CD4-positive, alpha-beta memory T cell (primary cell): ENCODE results near the gene SMAP1. TPM values are rescaled to one million over a fixed set of nuclear protein-coding genes. Genes with fewer than 3 reads are reported as not detected.
A peak's percentile ranks its signal among the peaks of the same experiment; 100 is the strongest.

Experiments used
- CTCF ChIA-PET: fragments of 350-600 bp; sonication (Branson Sonifier 250); formaldehyde crosslinking; loops from one replicate; lab custom pipeline; 2021; ENCODE audit warnings: inconsistent platforms; ENCODE audit not compliant: partially characterized antibody; lab: Charles Lee
- POLR2A ChIA-PET: fragments of 350-600 bp; sonication (Branson Sonifier 250); formaldehyde crosslinking; loops from one replicate; lab custom pipeline; 2021; ENCODE audit not compliant: partially characterized antibody; lab: Charles Lee
- DNase-seq, 5 donors: peaks; one replicate each; pipeline versions ENCODE4 v3.0.0 to v3.0.0-alpha.2; 2020 to 2022; ENCODE audit warnings: mixed read lengths in 1 of 5
- H3K27ac ChIP-seq: one replicate; pipeline ENCODE4 v1.7.0; 2013; ENCODE audit warnings: low read depth, low read length
- H3K27me3 ChIP-seq: 2 replicates; pipeline ENCODE4 v1.7.0; 2013; ENCODE audit warnings: mild to moderate bottlenecking, low read length, moderate library complexity; ENCODE audit not compliant: insufficient read depth
- H3K36me3 ChIP-seq: 2 replicates; pipeline ENCODE4 v1.7.0; 2013; ENCODE audit warnings: mild to moderate bottlenecking, low read length, moderate library complexity; ENCODE audit not compliant: insufficient read depth
- H3K4me1 ChIP-seq: 2 replicates; pipeline ENCODE4 v1.7.0; 2013; ENCODE audit warnings: mild to moderate bottlenecking, low read length, moderate library complexity; ENCODE audit not compliant: insufficient read depth
- H3K4me3 ChIP-seq, 2 donors: one replicate each; pipeline ENCODE4 v1.7.0; 2013; ENCODE audit warnings: low read length in 2 of 2, mild to moderate bottlenecking in 1 of 2
- H3K9me3 ChIP-seq, 2 donors: one replicate each; pipeline ENCODE4 v1.7.0; 2013; ENCODE audit warnings: low read length in 2 of 2, control low read depth in 1 of 2; ENCODE audit not compliant: control insufficient read depth in 1 of 2
- H3K27ac Mint-ChIP-seq, 7 donors: one replicate each; pipeline ENCODE4 v1.8.0; 2020 to 2021; ENCODE audit warnings: mixed read lengths in 7 of 7, mild to moderate bottlenecking in 6 of 7, inconsistent platforms in 3 of 7, moderate library complexity in 3 of 7
- H3K27me3 Mint-ChIP-seq, 2 donors: one replicate each; pipeline ENCODE4 v1.8.0; 2020 to 2021; ENCODE audit warnings: mixed read lengths in 2 of 2
- H3K36me3 Mint-ChIP-seq, 2 donors: one replicate each; pipeline ENCODE4 v1.8.0; 2020 to 2021; ENCODE audit warnings: mixed read lengths in 2 of 2, inconsistent platforms in 1 of 2, mild to moderate bottlenecking in 1 of 2
- H3K4me1 Mint-ChIP-seq, 4 donors: one replicate each; pipeline ENCODE4 v1.8.0; 2020 to 2021; ENCODE audit warnings: mixed read lengths in 4 of 4, mild to moderate bottlenecking in 1 of 4
- H3K4me3 Mint-ChIP-seq, 8 donors: one replicate each; pipeline ENCODE4 v1.8.0; 2020 to 2021; ENCODE audit warnings: mixed read lengths in 8 of 8, mild to moderate bottlenecking in 7 of 8, moderate library complexity in 6 of 8, inconsistent platforms in 3 of 8
- H3K9me3 Mint-ChIP-seq, 8 donors: one replicate each; pipeline ENCODE4 v1.8.0; 2020 to 2021; ENCODE audit warnings: mixed read lengths in 8 of 8, mild to moderate bottlenecking in 5 of 8, inconsistent platforms in 3 of 8, moderate library complexity in 1 of 8
- intact Hi-C: fragments of 100-400 bp; cut with micrococcal nuclease; formaldehyde crosslinking; loops from one replicate; pipeline ENCODE4 v1.15.1; 2023
- polyA plus RNA-seq, 2 donors: library from polyadenylated mRNA; unstranded; fragments of 300-500 nt; fragmentation: Illumina TruSeq; gene quantifications; one replicate each; pipeline ENCODE4 v1.2.3, GENCODE V29; 2021
- total RNA-seq, 2 experiments: library from RNA; stranded (reverse); gene quantifications; one replicate each; pipeline ENCODE4 v1.2.3, GENCODE V29; 2021

SMAP1 gene
- total and polyA plus RNA-seq, 4 experiments from 2014 or later: 25.5 to 38.4 (median 28.3) TPM

- no peak overlapping the region for H3K27ac Mint-ChIP-seq
- intact Hi-C loops: no loop called here
- CTCF ChIA-PET: no interaction called here
- peaks cover 11 to 18% (median 12%) of the 10 kb centered on the region in 4 donors for H3K4me1 Mint-ChIP-seq
- no peak overlapping the region for H3K4me3 Mint-ChIP-seq
- no peaks in the 10 kb centered on the region for H3K9me3 Mint-ChIP-seq
- POLR2A ChIA-PET: no interaction called here
- H3K9me3 ChIP-seq: no peaks in the 10 kb centered on the region
- H3K36me3 Mint-ChIP-seq: peaks cover 33 to 40% of the 10 kb centered on the region in 2 donors
- H3K4me1 ChIP-seq: no peaks in the 10 kb centered on the region
- no peaks in the 10 kb centered on the region for H3K27me3 Mint-ChIP-seq
- no peak overlapping the region for H3K27ac ChIP-seq
- no peak for DNase-seq
- H3K36me3 ChIP-seq: no peaks in the 10 kb centered on the region
- H3K4me3 ChIP-seq: no peak overlapping the region
- H3K27me3 ChIP-seq: no peaks in the 10 kb centered on the region
Observed at GRCh38 chr6:70842541-70842940, 174.9 kb downstream of the SMAP1 start.

DNA sequence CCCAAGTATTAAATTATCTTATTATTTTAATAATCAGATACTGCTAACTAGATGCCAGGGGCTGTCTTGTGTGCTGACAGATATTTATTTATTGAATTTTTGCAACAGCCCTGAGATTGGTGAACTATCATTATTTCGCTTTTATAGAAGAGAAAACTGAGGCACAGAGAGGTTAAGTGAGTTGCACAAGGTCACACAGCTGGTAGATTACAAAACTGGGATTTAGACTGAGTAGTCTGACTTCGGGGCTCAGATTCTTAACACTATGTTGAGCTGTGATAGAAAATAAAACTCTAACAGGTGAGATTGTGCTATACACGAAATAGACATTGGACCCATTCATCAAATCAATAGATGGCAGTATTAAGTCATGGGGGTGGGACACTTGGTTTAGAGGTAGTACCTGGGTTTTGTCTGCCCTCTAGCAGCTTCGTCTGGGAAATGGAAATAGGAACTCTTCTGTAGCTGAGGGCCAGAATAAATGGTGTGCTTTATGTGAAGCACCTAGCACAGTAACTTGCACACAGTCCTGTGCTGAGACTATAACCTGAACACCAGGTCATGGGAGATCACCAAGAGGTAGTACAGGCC is 175.7 kb downstream of the SMAP1 start:
- H3K36me3 Mint-ChIP-seq: peaks cover 32 to 41% of the 10 kb centered on the region in 2 donors
- no peaks in the 10 kb centered on the region for H3K9me3 Mint-ChIP-seq

GRCh38 chr6:70844301-70844700 is 176.6 kb downstream of the SMAP1 start:
- intact Hi-C loops: no loop called here
- Mint-ChIP-seq H3K9me3 (no peaks in the 10 kb centered on the region), H3K36me3 (peaks cover 31 to 32% of the 10 kb centered on the region in 2 donors), H3K27ac (peak overlapping the region in 1 of 7 donors; percentile 53), H3K27me3 (no peaks in the 10 kb centered on the region), H3K4me1 (peaks cover 11 to 25% (median 13%) of the 10 kb centered on the region in 4 donors), H3K4me3 (no peak overlapping the region)
- Histone ChIP-seq H3K9me3 (no peaks in the 10 kb centered on the region), H3K27ac (no peak overlapping the region), H3K27me3 (no peaks in the 10 kb centered on the region), H3K4me1 (no peaks in the 10 kb centered on the region), H3K36me3 (no peaks in the 10 kb centered on the region), H3K4me3 (no peak overlapping the region)
- ChIA-PET CTCF (interaction anchor here (1.1 to 1.5 kb wide), 2 partner anchors 40 to 139 kb away, joined by 3 to 5 read pairs; no protein-coding TSS in a partner anchor), POLR2A (no interaction called here)
- DNase-seq: no peak

More for the DNA sequence above, 175.7 kb downstream of the SMAP1 start:
- Histone ChIP-seq H3K4me3 (no peak overlapping the region), H3K9me3 (no peaks in the 10 kb centered on the region), H3K27me3 (no peaks in the 10 kb centered on the region), H3K27ac (no peak overlapping the region), H3K36me3 (no peaks in the 10 kb centered on the region), H3K4me1 (no peaks in the 10 kb centered on the region)
- H3K4me3 Mint-ChIP-seq: no peak overlapping the region
- H3K27me3 Mint-ChIP-seq: no peaks in the 10 kb centered on the region
- H3K27ac Mint-ChIP-seq: no peak overlapping the region
- intact Hi-C loops: no loop called here
- no peak for DNase-seq
- ChIA-PET CTCF (interaction anchor here (0.6 kb wide), 1 partner anchor 223 kb away, joined by 4 read pairs; no protein-coding TSS in a partner anchor), POLR2A (no interaction called here)
- H3K4me1 Mint-ChIP-seq: peaks cover 11 to 21% (median 13%) of the 10 kb centered on the region in 4 donors

DNA sequence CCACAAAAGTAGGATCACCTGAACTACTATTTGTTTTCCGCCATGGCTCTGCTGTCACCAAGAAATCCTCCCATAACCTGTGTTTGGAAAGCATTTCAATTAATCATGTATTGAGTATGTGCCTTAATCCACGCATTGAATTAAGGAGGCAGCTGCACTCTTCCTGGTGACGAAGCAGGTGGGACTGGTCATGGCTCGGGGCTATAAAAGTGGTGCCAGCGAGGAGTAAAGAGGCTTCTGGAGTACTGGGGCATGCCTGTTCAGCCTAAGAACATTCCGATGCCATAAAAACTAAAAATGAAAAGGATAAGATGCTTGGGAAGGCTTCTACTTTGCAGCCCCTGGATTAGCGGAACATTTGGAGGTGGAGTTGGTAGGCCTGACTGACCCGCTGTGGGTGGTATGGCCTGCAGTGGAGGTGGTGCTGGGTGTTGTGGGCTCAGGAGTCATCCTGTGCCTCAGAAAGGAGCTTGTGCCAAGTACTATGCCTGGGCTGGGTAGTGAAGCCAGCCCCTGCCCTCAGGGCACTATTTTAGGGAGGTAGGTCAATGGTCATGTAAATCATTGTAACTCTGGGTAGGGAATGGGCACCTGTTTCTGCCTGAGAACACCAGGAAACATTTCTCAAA is 178.6 kb downstream of the SMAP1 start:
- Histone ChIP-seq H3K36me3 (no peaks in the 10 kb centered on the region), H3K9me3 (no peaks in the 10 kb centered on the region), H3K27ac (no peak overlapping the region), H3K27me3 (no peaks in the 10 kb centered on the region), H3K4me3 (no peak overlapping the region), H3K4me1 (no peaks in the 10 kb centered on the region)
- Mint-ChIP-seq H3K4me1 (peaks cover 11 to 23% (median 11%) of the 10 kb centered on the region in 4 donors), H3K36me3 (peaks cover 26% of the 10 kb centered on the region in 2 donors), H3K9me3 (no peaks in the 10 kb centered on the region), H3K27me3 (no peaks in the 10 kb centered on the region), H3K4me3 (no peak overlapping the region), H3K27ac (no peak overlapping the region)
- no peak for DNase-seq
- intact Hi-C loops: no loop called here
- POLR2A ChIA-PET: no interaction called here
- CTCF ChIA-PET: interaction anchor here (2.2 kb wide), 1 partner anchor 139 kb away, joined by 9 read pairs; no protein-coding TSS in a partner anchor

- peaks cover 9 to 23% (median 11%) of the 10 kb centered on the region in 4 donors for H3K4me1 Mint-ChIP-seq
- Histone ChIP-seq H3K4me1 (no peaks in the 10 kb centered on the region), H3K36me3 (no peaks in the 10 kb centered on the region), H3K27ac (no peak overlapping the region), H3K27me3 (no peaks in the 10 kb centered on the region), H3K9me3 (no peaks in the 10 kb centered on the region), H3K4me3 (no peak overlapping the region)
- DNase-seq: no peak
- no peaks in the 10 kb centered on the region for H3K9me3 Mint-ChIP-seq
- no peaks in the 10 kb centered on the region for H3K27me3 Mint-ChIP-seq
- ChIA-PET CTCF (interaction anchor here (1.5 to 2.2 kb wide), 2 partner anchors 37 to 140 kb away, joined by 3 to 9 read pairs; no protein-coding TSS in a partner anchor), POLR2A (no interaction called here)
- no peak overlapping the region for H3K4me3 Mint-ChIP-seq
- intact Hi-C loops: no loop called here
- H3K36me3 Mint-ChIP-seq: peaks cover 23 to 24% of the 10 kb centered on the region in 2 donors
- peak overlapping the region in 1 of 7 donors; percentile 2 for H3K27ac Mint-ChIP-seq
Observed at GRCh38 chr6:70847106-70848084, 179.7 kb downstream of the SMAP1 start.

- Mint-ChIP-seq H3K4me3 (no peak overlapping the region), H3K4me1 (peaks cover 6 to 23% (median 7%) of the 10 kb centered on the region in 4 donors)
Observed at GRCh38 chr6:70849348-70850069, 181.8 kb downstream of the SMAP1 start.

More at GRCh38 chr6:70849348-70850069, 181.8 kb downstream of the SMAP1 start:
- H3K9me3 ChIP-seq: no peaks in the 10 kb centered on the region
- intact Hi-C loops: no loop called here
- CTCF ChIA-PET: no interaction called here
- Mint-ChIP-seq H3K27me3 (no peaks in the 10 kb centered on the region), H3K36me3 (peaks cover 31 to 33% of the 10 kb centered on the region in 2 donors), H3K27ac (peak overlapping the region in 1 of 7 donors; percentile 39), H3K9me3 (no peaks in the 10 kb centered on the region)
- H3K27me3 ChIP-seq: no peaks in the 10 kb centered on the region
- POLR2A ChIA-PET: no interaction called here
- H3K4me3 ChIP-seq: no peak overlapping the region
- no peak for DNase-seq
- no peaks in the 10 kb centered on the region for H3K36me3 ChIP-seq
- no peaks in the 10 kb centered on the region for H3K4me1 ChIP-seq
- no peak overlapping the region for H3K27ac ChIP-seq
